GM23338 (cell line): ENCODE results near the gene FARP1. TPM values are rescaled to one million over a fixed set of nuclear protein-coding genes. Genes with fewer than 3 reads are reported as not detected.

Source experiments
- ATAC-seq: fragments of 200-7000 bp; cut with Tn5 transposase; 3 replicates; pipeline ENCODE4 v1.9.1; 2020
- DNase-seq: peaks from one replicate; pipeline ENCODE4 v3.0.0-alpha.2; 2015; ENCODE audit warnings: low spot score
- H2AFZ ChIP-seq: fragments of 200-600 bp; sonication (generic); 2 replicates; pipeline ENCODE4 v1.8.0; 2016; ENCODE audit warnings: antibody characterized with exemption, mild to moderate bottlenecking, moderate library complexity
- H3F3A ChIP-seq: fragments of 200-600 bp; sonication (generic); replicated peaks from 2 replicates; pipeline ENCODE4 v1.8.0; 2017; ENCODE audit warnings: antibody characterized with exemption, mixed run types, low read depth
- H3K27ac ChIP-seq: fragments of 200-600 bp; sonication (generic); 2 replicates; pipeline ENCODE4 v1.6.1; 2016; ENCODE audit warnings: low read depth
- H3K27me3 ChIP-seq: fragments of 200-600 bp; sonication (generic); 2 replicates; pipeline ENCODE4 v1.8.0; 2016; ENCODE audit warnings: mild to moderate bottlenecking, mixed run types, moderate library complexity; ENCODE audit not compliant: insufficient read depth
- H3K36me3 ChIP-seq: fragments of 200-600 bp; sonication (generic); 2 replicates; pipeline ENCODE4 v1.8.0; 2016; ENCODE audit warnings: mild to moderate bottlenecking; ENCODE audit not compliant: insufficient read depth
- H3K4me1 ChIP-seq: fragments of 200-600 bp; sonication (generic); 2 replicates; pipeline ENCODE4 v1.8.0; 2016; ENCODE audit warnings: mild to moderate bottlenecking, moderate library complexity; ENCODE audit not compliant: insufficient read depth
- H3K4me2 ChIP-seq: fragments of 200-600 bp; sonication (generic); 2 replicates; pipeline ENCODE4 v1.7.1; 2017; ENCODE audit warnings: mixed run types
- H3K4me3 ChIP-seq: fragments of 200-600 bp; sonication (generic); 2 replicates; pipeline ENCODE4 v1.6.1; 2016; ENCODE audit warnings: mixed run types
- H3K79me2 ChIP-seq: fragments of 200-600 bp; sonication (generic); replicated peaks from 2 replicates; pipeline ENCODE4 v1.8.0; 2017; ENCODE audit warnings: mild to moderate bottlenecking; ENCODE audit not compliant: insufficient read depth
- H3K9me2 ChIP-seq: fragments of 200-600 bp; sonication (generic); 2 replicates; pipeline ENCODE4 v1.8.0; 2017; ENCODE audit not compliant: insufficient read depth
- H4K20me1 ChIP-seq: fragments of 200-600 bp; sonication (generic); replicated peaks from 2 replicates; pipeline ENCODE4 v1.8.0; 2017; ENCODE audit warnings: mild to moderate bottlenecking; ENCODE audit not compliant: insufficient read depth
- H3K27ac Mint-ChIP-seq: 2 replicates; pipeline ENCODE4 v1.8.0; 2020; ENCODE audit warnings: inconsistent platforms, mild to moderate bottlenecking, moderate library complexity, mixed read lengths
- H3K27me3 Mint-ChIP-seq: 3 replicates; pipeline ENCODE4 v1.8.0; 2022; ENCODE audit warnings: low read depth, mild to moderate bottlenecking, moderate library complexity, mixed read lengths, inconsistent platforms; ENCODE audit not compliant: insufficient read depth, poor library complexity
- H3K36me3 Mint-ChIP-seq: 3 replicates; pipeline ENCODE4 v1.8.0; 2021; ENCODE audit warnings: low read depth, mild to moderate bottlenecking, inconsistent platforms, moderate library complexity, mixed read lengths
- H3K4me1 Mint-ChIP-seq: 3 replicates; pipeline ENCODE4 v1.8.0; 2020; ENCODE audit warnings: mild to moderate bottlenecking, inconsistent platforms, mixed read lengths
- H3K4me3 Mint-ChIP-seq: 3 replicates; pipeline ENCODE4 v1.8.0; 2021; ENCODE audit warnings: moderate library complexity, mild to moderate bottlenecking, inconsistent platforms, mixed read lengths
- H3K9me3 Mint-ChIP-seq: 3 replicates; pipeline ENCODE4 v1.8.0; 2020; ENCODE audit warnings: moderate library complexity, mild to moderate bottlenecking, inconsistent platforms, mixed read lengths
- CREB1 ChIP-seq: fragments of 250-450 bp; sonication (Bioruptor Pico); IDR thresholded peaks from 2 replicates; pipeline ENCODE4 v1.5.0; 2020; ENCODE audit warnings: low read depth, mild to moderate bottlenecking, moderate library complexity
- CTCF ChIP-seq, 2 experiments: fragments of 200-600 bp in 1 of 2; sonication (generic) in 1 of 2; conservative IDR thresholded peaks; 2 replicates each; pipeline versions ENCODE4 v1.5.1 to v1.6.1; 2016 to 2017; ENCODE audit warnings: antibody characterized with exemption in 2 of 2, low read depth in 2 of 2, mild to moderate bottlenecking in 2 of 2, moderate library complexity in 1 of 2
- EZH2 ChIP-seq: fragments of 200-600 bp; sonication (generic); IDR thresholded peaks from one replicate; pipeline ENCODE4 v1.8.0; 2017; ENCODE audit warnings: antibody characterized with exemption, mild to moderate bottlenecking, low read depth; ENCODE audit not compliant: unreplicated experiment
- EZH2phosphoT487 ChIP-seq: fragments of 200-600 bp; sonication (generic); IDR thresholded peaks from one replicate; pipeline ENCODE4 v1.8.1; 2018; ENCODE audit warnings: antibody characterized with exemption; ENCODE audit not compliant: unreplicated experiment
- JUNB ChIP-seq: IDR thresholded peaks from one replicate; pipeline ENCODE4 v1.6.1; 2016; ENCODE audit warnings: antibody characterized with exemption; ENCODE audit not compliant: unreplicated experiment
- NANOG ChIP-seq: IDR thresholded peaks from 2 replicates; pipeline ENCODE4 v1.6.1; 2016; ENCODE audit warnings: antibody characterized with exemption, borderline replicate concordance
- POLR2AphosphoS5 ChIP-seq: IDR thresholded peaks from 2 replicates; pipeline ENCODE4 v1.6.1; 2016; ENCODE audit warnings: antibody characterized with exemption, low read depth
- STAT1 ChIP-seq: IDR thresholded peaks from one replicate; pipeline ENCODE4 v1.6.1; 2016; ENCODE audit warnings: antibody characterized with exemption; ENCODE audit not compliant: unreplicated experiment
- ZNF114 ChIP-seq: fragments of 250-450 bp; sonication (Bioruptor Pico); IDR thresholded peaks from 2 replicates; pipeline ENCODE4 v1.5.0; 2020; ENCODE audit warnings: mild to moderate bottlenecking, moderate library complexity
- ZNF331 ChIP-seq: fragments of 250-450 bp; sonication (Bioruptor Pico); IDR thresholded peaks from 2 replicates; pipeline ENCODE4 v1.5.0; 2020; ENCODE audit warnings: low read depth, mild to moderate bottlenecking, moderate library complexity
- polyA plus RNA-seq: library from polyadenylated mRNA; unstranded; fragments of >200 nt; fragmentation: Nextera tagmentation; extraction: Ambion mirVana; gene quantifications from 2 replicates; pipeline ENCODE4 v1.2.1, GENCODE V29; 2016
- total RNA-seq: library from RNA; depleted of rRNA; stranded (reverse); fragments of >200 nt; shearing (Covaris generic); gene quantifications from 2 replicates; pipeline ENCODE4 v1.2.3, GENCODE V29; 2014
- TF ChIP-seq, protein P1 (sequence below): IDR thresholded peaks from one replicate; pipeline ENCODE4 v1.6.1; 2018; ENCODE audit warnings: antibody characterized with exemption; ENCODE audit not compliant: unreplicated experiment

FARP1 gene
- total and polyA plus RNA-seq, 2 experiments from 2014 or later = 53.6 to 82.5 TPM

DNA sequence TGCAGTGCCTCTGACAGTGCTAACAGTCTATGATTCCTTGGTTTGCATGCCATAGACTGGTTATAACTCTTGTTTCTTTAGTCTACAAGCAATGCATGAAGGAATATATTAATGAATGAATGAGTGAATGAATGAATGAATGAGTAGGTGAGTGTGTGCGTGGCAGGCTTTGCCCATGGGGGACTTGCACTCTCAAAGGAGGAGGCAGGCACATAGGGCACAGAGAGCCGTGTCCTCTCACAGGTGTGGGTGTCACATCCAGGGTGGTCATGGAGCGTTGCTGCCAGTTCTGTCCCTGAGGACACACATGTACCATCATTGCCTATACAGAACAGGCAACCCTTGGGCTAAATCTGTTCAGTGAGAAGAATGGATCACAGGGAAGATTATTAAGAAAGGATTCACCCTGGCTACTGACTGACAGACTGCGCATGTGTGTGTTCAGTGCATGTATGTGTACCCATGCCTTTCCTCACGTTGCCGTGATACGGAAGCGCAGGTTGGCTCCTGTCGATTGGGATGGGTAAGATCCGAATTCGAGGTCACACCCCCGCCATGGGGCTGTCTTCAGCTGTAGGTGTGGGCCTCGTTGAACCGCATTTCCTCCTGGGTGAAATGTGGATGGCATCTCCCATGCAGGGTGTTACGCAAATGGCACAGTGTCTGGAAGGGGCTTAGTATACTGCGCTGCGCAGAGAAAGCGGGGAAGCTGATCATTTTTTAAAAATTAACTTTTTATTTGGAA is 272.6 kb downstream of the FARP1 start (continued):
- TF ChIP-seq CTCF (conservative IDR thresholded peaks at IDR 0.05; ENCODE audit: low read depth in 2 of 2) = no peak
- no peak for TF ChIP-seq JUNB
- TF ChIP-seq, protein P1, sequence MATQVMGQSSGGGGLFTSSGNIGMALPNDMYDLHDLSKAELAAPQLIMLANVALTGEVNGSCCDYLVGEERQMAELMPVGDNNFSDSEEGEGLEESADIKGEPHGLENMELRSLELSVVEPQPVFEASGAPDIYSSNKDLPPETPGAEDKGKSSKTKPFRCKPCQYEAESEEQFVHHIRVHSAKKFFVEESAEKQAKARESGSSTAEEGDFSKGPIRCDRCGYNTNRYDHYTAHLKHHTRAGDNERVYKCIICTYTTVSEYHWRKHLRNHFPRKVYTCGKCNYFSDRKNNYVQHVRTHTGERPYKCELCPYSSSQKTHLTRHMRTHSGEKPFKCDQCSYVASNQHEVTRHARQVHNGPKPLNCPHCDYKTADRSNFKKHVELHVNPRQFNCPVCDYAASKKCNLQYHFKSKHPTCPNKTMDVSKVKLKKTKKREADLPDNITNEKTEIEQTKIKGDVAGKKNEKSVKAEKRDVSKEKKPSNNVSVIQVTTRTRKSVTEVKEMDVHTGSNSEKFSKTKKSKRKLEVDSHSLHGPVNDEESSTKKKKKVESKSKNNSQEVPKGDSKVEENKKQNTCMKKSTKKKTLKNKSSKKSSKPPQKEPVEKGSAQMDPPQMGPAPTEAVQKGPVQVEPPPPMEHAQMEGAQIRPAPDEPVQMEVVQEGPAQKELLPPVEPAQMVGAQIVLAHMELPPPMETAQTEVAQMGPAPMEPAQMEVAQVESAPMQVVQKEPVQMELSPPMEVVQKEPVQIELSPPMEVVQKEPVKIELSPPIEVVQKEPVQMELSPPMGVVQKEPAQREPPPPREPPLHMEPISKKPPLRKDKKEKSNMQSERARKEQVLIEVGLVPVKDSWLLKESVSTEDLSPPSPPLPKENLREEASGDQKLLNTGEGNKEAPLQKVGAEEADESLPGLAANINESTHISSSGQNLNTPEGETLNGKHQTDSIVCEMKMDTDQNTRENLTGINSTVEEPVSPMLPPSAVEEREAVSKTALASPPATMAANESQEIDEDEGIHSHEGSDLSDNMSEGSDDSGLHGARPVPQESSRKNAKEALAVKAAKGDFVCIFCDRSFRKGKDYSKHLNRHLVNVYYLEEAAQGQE = no peak
- TF ChIP-seq CREB1 (CRISPR knock-in tag) = no peak
- no peak for TF ChIP-seq ZNF114
- no peak for TF ChIP-seq EZH2
- no peak for TF ChIP-seq STAT1
- TF ChIP-seq ZNF331 = no peak
- TF ChIP-seq EZH2phosphoT487 = no peak
- TF ChIP-seq NANOG = no peak
- TF ChIP-seq POLR2AphosphoS5 = no peak

DNA sequence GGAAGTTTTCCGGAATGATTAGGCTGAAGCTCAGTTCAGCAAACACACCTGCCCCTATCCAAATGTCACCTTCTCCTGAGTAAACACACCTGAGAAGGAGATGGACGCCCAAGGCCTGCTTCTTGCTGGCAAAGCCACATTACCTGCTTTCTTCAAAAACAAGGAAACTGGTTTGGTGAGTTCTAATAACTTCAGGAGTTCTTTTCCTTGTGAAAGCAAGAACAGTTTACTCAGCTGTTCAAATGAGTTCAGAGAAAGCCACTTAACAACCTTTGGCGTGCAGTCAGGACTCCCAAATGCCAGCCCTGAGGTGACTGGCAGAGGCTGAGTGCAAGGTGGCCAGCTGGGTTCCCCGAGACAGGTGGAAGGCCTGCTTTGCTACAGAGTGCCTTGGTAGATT is 273.5 kb downstream of the FARP1 start:
- Histone ChIP-seq H3K79me2 (no peaks in the 10 kb centered on the region), H3K27ac (no peak overlapping the region), H2AFZ (no peak overlapping the region), H3K4me3 (no peak overlapping the region), H3F3A (no peaks in the 10 kb centered on the region), H3K4me1 (no peaks in the 10 kb centered on the region), H4K20me1 (no peaks in the 10 kb centered on the region; the same call in 1 of the 2 replicates), H3K27me3 (no peaks in the 10 kb centered on the region), H3K4me2 (no peak overlapping the region), H3K36me3 (no peaks in the 10 kb centered on the region; the same call in 1 of the 2 replicates), H3K9me2 (no peaks in the 10 kb centered on the region)
- DNase-seq = no peak
- H3K36me3 Mint-ChIP-seq = peaks cover 29% of the 10 kb centered on the region
- no peak overlapping the region for H3K4me3 Mint-ChIP-seq
- peaks cover 3% of the 10 kb centered on the region for H3K27me3 Mint-ChIP-seq
- H3K27ac Mint-ChIP-seq = no peak overlapping the region
- no peak for ATAC-seq
- H3K4me1 Mint-ChIP-seq = no peaks in the 10 kb centered on the region
- H3K9me3 Mint-ChIP-seq = no peaks in the 10 kb centered on the region
- TF ChIP-seq EZH2phosphoT487 = no peak
- no peak for TF ChIP-seq CREB1 (CRISPR knock-in tag)
- no peak for TF ChIP-seq CTCF (conservative IDR thresholded peaks at IDR 0.05; ENCODE audit: low read depth in 2 of 2)
- no peak for TF ChIP-seq NANOG
